Activated CD4-positive, CD25-positive, alpha-beta regulatory T cell (primary cell): ENCODE data around the gene EOGT.

Experiments
- DNase-seq, 4 experiments: peaks; one replicate each; lab custom pipeline; 2025; lab: John Stamatoyannopoulos, UW

EOGT gene

DNA sequence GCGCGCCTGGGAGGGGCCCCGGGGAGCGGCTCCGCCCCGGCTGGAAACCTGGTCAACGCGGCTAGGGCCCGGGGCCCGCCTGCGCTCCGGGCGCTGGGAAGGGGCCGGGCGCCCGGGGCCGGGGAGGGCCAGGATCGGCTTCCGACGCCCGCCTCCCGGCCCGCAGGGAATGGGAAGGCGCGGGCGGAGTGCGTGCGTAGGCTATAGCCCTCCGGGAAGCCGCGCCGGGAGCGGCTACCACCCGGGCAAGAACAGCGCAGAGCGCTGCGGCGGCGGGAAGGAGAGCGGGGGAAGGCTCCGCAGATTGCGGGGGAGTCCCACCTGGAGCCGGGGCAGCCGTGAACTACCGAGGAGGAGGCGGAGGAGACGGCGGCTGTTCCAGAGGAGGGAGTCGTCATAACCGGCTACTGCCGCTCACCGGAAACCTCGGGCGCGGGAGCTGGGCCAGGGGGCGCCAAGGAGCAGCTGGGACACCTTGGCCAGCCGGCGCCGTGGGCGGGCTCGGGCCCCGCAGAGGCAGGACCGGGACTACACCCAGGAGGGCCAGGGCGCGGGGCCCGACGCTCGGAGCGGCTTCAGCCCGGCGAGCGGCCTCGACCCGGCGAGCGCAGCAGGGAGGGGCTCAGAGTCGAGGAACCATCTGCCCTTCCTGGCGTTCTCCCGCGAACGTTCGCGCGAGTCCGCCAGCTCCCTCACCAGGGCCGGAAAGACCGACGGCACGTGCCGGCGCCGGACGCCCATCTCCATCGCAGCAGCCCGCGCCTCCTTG lies at the start of gene EOGT:
EOGT (minus strand) TSS at position 432 of the 769 bp plus-strand sequence. CDS start 3,838 bp downstream, outside the sequence.
- DNase-seq, result peak; percentile 58 to 71 (median 66)

DNA sequence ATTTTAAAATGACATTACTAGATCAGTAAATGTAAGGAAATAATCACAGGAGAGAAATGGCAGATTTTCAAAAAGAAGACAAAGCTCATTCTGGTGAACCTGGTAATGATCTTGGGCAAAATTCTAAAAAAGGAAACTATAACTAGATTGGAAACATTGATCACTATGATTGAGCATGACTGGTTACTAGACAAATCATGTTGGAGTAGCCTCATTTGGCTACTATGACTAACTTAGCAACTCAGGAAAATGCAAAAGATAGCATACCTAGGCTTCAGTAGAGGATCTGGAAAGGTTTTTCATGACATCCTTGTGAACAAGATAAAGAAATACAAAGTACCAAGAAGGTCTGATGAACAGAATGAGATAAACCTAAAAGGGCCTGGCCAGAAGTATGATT lies 46.2 kb upstream of the EOGT start:
- no peak for DNase-seq

DNA sequence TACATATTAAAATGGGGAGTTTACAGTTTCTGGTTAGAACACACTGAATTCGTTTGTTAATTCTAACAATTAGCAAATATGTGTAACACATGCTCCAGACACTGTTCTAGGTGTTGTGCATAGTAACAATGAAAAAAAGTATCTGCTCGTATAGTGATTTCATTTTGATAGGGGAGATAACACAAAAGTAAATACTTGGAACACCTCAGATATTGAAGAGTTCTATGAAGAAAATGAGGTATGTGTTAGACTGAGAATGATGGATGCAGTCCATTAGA lies 45.4 kb upstream of the EOGT start:
- no peak for DNase-seq

DNA sequence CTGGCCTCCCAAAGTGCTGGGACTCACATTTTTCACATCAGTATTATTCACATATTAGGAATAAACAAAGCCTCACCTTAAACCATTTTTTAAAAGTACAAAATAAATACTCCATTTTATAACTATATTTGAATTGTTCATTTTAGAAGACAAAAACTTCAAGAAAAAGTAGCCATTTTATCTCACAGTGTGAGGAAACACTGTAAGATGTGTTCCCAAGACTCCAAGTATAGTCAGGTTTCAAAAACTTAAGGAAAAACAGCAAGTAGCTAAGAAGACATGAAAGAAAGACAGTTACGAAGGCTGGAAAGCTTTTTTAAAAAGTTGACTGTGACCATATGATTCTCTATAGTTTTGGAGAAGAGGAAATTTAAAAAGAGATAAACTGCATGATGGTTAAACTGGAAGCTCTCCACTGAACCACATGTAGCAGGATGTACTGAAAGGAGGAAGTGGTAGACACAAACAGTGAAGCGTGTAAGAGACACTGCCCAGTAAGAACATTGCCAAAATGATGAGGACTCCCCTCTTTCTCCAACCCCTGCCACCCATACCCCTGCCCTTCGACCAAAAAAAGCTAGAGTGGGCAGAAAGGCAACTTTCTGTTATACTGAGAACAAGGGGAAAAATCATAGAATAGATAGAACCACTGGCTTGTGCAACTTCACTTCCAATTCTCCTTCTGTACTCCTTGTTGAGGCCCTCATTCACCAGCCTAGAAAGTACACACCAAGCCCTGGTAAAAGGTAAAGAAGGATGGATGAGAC lies 44.9 kb upstream of the EOGT start:
- no peak for DNase-seq

DNA sequence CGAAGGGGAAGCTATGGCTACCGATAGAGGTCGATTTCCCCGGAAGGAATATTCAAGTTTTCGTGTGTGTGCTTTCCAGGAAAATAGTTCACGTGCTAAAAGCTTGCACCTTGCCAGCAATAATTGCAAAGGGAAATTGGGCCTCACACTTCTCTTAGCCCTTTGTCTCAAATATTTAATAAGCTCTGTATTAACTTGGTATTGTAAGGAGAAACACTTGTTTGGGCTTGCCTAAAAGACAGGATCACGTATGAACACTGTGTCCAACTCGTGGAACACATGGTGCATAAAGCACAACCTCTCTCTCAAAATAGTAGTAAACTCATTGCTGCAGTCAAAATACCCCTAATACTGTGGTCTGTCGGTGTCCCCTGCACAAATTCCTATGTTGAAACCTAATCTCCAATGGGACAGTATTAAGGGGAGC lies 39.0 kb upstream of the EOGT start:
- no peak for DNase-seq

DNA sequence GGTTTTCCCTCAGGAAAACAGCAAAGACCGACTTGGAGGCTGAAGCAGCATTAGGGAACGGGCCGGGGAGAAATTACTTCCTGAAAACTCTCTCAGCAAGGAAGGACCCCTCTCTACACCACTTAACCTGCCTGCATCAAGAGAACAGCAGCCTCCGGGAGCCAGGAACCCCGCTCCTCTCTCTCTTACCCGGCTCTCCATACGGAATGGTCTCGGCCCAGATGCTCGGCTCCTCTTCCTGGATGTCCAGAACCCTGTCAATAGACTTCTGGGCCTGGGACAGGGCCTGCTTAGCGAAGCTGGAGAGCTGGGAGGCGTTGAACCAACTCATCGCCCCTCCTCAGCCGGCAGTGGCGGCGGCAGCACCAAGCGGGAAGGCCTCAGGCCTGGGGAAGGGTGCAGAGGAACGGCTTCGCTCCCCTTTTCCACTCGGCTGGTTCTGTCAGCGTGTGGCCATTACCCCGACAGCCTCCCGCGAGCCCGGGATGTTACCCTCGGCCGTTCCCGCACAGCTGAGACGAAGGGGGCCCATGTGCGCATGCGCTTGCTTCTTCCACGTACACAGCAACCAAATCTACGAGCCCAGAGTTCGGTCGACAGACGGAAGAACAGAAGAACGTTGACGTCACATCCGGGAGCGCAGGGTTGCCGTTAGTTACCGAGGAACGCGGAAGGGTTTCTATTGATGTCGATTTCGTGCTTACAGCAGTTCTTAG lies 38.4 kb upstream of the EOGT start, which contains the start of gene TMF1:
TMF1 (minus strand) TSS at position 578 of the 716 bp plus-strand sequence; CDS start at position 331, 247 bp downstream.
- no peak for DNase-seq

DNA sequence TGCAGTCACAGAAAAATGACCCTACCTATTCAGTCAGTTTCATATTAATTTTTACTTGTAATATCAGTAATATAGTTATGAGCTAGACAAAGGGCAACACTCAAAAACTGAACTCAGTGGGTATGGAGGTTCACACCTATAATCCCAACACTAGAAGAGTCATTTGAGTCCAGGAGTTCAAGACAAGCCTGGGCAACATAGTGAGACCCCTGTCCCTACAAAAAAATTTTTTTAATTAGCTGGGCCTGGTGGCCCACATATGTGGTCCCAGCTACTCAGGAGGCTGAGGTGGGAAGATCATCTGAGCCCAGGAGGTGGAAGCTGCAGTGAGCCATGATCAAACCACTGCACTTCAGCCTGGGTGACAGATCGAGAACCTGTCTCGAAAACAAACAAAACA lies 35.5 kb upstream of the EOGT start:
- DNase-seq, result no peak

DNA sequence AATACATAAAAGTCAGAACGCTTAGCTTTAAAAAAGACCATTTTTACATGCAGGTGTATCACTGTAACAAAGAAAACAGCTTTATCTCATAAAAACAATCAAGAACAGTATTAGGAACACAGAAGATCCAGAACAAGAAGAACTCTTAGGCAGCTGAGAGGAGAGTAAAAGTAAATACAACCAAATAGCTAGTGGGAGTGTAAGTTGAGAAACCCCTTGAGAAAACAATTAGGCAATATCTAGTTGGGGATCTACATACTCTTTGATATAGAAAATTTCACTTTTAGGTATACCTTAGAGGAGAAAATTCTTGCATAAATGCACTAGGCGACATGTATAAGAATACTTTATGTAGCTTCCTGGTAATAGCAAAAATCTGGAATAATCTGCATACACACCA lies 31.1 kb upstream of the EOGT start:
- DNase-seq, result no peak

DNA sequence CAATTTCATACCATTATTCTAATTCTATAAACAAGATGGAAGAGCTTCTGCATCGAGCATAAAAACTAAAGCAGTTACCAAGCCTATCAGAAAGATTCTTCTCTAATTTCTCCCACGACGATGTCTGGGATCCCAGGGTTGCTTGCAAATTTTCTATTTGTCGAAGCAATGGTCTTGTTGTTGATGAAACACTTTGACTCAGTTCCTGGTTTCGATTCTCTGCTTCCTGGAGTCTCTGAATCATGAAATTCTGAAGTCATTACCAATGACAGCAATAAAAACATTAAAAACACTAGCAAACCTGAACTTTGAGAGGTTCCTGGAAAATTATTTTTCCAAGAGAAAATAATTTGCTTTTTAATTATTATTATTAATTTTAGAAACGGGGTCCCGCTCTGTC lies 20.0 kb upstream of the EOGT start:
- DNase-seq, result no peak

DNA sequence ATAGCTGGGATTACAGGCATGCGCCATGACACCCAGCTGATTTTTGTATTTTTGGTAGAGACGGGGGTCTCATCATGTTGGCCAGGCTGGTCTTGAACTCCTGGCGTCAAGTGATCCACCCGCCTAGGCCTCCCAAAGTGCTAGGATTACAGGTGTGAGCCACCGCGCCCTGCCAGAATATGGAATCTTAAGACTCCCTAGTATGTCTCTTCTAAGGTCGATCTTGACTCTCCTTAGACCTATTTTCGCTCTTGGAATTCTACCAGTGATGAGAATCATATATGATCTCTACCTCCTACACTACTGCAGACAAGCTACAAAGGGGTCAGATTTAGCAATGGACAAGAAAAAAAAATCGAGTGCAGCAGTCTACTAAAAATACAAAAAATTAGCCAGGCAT lies 19.3 kb upstream of the EOGT start:
- no peak for DNase-seq

DNA sequence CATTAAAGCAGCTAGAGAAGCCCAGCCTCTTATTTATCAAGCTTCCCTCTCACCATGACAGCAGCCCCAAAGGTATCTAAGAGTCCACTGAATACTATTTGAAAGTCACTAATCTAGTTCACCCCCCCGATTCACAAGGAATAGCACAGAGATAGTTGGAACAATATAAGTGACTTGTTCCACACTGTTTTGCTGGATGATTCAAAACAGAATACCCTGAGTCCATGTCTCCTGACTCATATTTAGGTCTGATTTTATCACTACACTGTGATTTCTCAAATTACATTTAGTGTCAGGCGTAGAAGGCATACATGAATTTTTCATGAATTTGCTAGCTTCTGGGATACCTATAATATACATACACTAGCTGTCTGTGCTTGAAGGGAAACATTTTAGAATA lies 18.7 kb upstream of the EOGT start:
- DNase-seq, result no peak

DNA sequence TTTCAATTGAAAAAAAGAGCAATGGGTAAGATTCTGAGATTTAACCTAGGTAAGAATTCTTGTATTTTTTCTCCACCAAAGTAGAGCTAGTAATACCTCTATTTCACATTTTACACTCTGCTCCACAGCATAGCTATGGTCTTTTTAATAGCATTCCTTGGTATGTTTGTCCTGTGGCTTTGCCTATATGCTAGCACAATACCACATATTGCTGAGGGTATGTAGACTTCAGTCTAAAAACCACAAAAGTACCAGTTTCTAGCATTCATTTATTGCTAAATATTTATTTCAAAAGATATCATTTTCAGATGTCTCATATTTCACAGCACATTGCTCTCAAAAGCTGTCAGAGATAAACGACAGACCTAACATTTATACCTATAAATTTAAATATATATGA lies 18.2 kb upstream of the EOGT start:
- DNase-seq, result no peak

DNA sequence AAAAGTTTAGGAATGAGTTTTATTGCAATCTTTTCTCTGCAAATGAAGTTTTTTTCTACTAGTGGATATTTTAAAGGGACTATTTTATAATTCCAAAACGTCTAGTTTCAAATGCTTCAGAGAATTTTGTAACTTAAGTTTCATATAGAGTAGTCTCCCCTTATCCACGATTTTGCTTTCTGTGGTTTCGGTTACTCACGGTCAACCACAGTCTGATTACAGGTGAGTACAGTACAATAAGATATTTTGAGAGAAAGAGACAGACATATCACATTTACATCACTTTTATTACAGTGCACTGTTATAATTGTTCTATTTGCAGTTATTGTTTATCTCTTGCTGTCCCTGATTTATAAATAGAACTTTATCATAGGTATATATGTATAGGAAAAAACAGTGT lies 7.4 kb upstream of the EOGT start:
- no peak for DNase-seq

DNA sequence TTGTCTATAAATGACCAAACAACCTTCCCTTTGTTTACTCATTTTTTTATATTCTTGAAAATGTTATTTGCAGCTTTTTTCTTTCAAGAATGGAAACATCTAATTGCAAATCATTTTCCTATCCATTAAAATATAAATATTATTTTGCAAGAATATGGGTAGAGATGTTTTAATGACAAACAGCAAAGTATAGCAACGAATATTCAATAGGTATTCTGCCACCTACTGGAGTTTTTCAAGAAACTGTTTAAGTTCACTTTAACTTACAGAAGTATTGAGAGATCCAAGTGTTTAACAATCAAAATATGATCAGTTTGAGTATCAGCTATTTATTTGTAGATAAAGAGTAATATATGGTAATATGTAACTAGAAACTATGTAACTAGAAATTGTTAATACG lies 6.9 kb upstream of the EOGT start:
- DNase-seq, result no peak

DNA sequence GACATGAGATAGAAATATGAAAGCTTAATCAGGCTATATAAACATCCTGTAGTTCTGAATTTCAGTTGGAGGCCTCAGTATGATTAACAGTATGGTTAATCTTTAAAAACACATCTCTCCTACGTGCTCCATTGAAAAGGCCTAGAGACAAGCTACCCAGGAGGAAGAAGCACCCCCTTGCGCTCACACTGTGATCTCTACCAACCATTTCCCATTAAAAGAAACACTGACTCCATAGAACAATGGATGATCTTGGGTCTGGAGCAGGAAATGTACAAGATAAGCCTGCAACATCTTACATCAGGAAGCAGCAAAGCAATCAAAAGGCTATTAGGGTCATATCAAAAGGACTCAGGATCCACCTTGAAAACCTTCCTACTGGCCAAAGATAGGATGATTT lies 3.4 kb upstream of the EOGT start:
- DNase-seq, result no peak

DNA sequence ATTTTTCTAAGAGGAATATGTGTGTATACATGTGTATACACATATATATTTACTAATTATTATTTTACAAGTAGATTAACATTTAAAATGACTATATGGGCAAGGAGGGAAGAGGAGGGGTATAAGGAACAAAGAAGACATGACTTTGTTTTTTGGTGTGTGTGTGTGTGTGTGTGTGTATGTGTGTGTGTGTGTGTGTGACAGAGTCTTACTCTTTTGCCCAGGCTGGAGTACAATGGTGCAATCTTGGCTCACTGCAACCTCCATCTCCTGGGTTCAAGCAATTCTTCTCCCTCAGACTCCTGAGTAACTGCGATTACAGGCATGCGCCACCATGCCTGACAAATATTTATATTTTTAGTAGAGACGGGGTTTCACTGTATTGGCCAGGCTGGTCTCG lies 2.6 kb upstream of the EOGT start:
- DNase-seq, result no peak

DNA sequence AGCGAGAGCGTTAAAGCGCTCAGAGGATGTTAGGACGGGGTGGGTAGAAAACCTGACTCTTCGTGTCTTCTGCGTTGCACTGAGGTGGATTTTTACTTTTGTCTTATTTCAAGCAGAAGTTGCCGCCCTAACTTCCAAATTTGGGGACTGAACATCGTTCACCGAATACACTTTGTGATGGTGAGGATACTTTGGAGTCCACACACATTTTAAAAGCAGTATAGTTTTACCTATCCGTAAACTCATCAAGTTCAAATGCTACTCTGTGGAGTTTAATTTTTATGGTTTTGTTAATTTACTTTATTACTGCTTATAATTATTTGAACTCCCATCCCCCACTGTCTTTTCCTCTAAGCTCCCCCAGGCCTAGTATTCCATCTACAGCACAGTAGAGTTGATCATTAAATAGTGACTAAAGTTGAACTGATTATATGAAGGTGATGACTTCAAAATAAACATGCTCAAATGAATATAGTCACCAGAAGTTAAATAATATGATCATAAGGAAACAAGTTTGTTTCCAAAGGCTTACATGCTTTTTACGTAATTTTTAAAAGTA lies 617 bp upstream of the EOGT start:
- no peak for DNase-seq

DNA sequence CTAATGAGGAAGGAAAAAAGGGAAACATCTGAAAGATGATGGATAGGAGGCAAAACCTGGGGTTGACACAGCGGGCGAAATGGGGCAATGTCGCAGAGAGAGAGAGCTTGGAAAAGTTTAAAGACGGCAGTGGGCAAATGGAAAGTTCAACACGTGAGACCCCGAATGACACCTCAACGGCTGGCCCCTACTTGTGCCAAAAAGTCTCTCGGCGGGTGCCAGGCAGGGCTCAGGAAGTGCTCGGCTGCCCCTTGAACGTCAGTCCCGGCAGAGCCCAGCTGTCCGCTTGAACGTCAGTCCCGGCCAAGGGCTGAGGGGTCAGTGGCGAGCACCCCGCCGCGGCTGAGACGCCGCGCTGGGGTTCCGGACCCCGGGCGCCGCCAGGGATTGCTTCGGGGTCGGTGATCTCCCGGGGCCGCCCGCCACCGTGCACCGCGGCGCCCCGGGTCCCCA lies 658 bp downstream of the EOGT start:
- DNase-seq, result no peak

DNA sequence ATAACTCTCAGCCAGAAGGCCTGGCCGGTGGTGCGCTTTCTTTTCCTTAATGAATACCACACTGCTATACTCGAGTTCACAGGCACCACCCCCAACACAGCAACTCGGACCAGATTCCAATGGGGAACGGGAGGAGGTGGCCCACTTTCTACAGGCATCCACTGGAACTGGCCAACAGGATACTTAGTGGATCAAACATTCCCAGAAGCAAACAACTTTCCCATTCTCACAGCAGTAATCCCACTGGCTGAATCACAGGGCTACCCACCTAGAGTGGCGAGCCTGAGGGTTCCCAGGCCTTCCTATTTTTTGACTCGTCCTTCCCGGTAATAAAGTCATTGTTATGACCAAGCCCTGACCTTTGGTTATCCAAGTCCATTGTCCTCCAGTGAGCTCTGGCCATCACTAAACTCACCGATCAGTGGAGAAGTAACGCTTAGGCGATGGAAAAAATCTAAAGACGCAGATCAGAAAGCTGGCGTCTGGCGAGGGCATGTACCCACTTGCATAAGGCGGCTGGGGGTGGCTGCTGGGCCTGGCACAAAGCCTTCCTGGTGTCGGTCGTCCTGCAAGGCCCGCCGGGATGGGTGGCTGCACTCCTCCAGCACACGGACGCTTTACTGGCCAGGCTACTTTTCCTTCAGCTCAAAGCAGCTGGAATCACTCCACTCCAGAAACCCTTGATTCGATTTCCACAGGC lies 1.2 kb downstream of the EOGT start:
- DNase-seq, result no peak

DNA sequence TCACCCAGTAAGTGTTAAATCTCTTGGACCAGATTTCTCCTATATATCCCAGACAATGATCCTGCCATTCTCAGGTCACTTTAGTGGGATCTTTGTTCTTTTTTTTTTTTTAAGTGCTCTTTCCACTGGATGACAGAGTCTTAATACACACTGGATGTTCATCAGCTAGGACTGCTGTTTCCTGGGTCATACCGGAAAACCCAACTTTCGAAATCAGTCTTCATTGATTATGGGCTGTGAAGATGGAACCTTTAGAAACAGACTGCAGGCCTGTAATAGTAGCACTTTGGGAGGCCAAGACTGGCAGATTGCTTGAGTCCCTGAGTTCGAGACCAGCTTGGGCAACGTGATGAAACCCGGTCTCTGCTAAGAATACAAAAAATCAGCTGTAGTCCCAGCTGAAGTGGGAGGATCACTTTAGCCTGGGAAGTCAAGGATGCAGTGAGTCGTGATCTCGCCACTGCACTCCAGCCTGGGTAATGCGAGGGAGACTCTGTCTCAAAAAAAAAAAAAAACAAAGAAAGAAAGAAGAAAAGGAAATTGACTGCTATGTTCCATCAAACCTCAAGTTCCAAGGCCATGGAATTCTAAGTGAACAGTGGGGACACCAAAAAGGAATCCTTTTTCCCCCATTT lies 2.3 kb downstream of the EOGT start:
- no peak for DNase-seq
